NCI-H524 (cell line): ENCODE measurements around the gene DSN1.
A peak's percentile ranks its signal among the peaks of the same experiment; 100 is the strongest.

Experiments used
- DNase-seq, 2 experiments: peaks; one replicate each; lab custom pipeline; 2025; lab: John Stamatoyannopoulos, UW

Gene DSN1

GRCh38 chr20:36754656-36755222 is 18.8 kb downstream of the DSN1 start:
- peak; percentile 56 to 80 for DNase-seq

GRCh38 chr20:36752582-36752981 is 21.0 kb downstream of the DSN1 start:
- no peak for DNase-seq

- DNase-seq: peak; percentile 90 to 97
These were observed 27.5 kb downstream of the DSN1 start, which contains the start of gene NDRG3 for GRCh38 chr20:36745927-36746659. NDRG3 (minus strand) TSS chr20:36746090; CDS start chr20:36721735, 24,355 bp downstream.

- peak in 1 of 2 experiments; percentile 56 for DNase-seq
These were observed 28.2 kb downstream of the DSN1 start for GRCh38 chr20:36745234-36745926.

GRCh38 chr20:36744764-36745191 is 28.8 kb downstream of the DSN1 start:
- peak in 1 of 2 experiments; percentile 34 for DNase-seq

GRCh38 chr20:36744243-36744642 is 29.3 kb downstream of the DSN1 start:
- DNase-seq: no peak

GRCh38 chr20:36742558-36742957 is 31.0 kb downstream of the DSN1 start:
- DNase-seq: no peak

GRCh38 chr20:36741072-36741471 is 32.5 kb downstream of the DSN1 start:
- peak in 1 of 2 experiments; percentile 27 for DNase-seq

- no peak for DNase-seq
These were observed 36.4 kb downstream of the DSN1 start for GRCh38 chr20:36737183-36737499.

- peak in 1 of 2 experiments; percentile 24 for DNase-seq
These were observed 36.9 kb downstream of the DSN1 start for GRCh38 chr20:36736451-36737182.

- DNase-seq: no peak
These were observed 41.1 kb downstream of the DSN1 start for GRCh38 chr20:36732456-36732855.

- DNase-seq: peak in 1 of 2 experiments; percentile 18
These were observed 44.6 kb downstream of the DSN1 start for GRCh38 chr20:36728986-36729385.

GRCh38 chr20:36726168-36726567 is 47.4 kb downstream of the DSN1 start:
- no peak for DNase-seq

GRCh38 chr20:36720510-36720909 is 53.1 kb downstream of the DSN1 start:
- no peak for DNase-seq

GRCh38 chr20:36717657-36718056 is 55.9 kb downstream of the DSN1 start:
- DNase-seq: no peak

GRCh38 chr20:36717021-36717420 is 56.5 kb downstream of the DSN1 start:
- no peak for DNase-seq

- no peak for DNase-seq
These were observed 60.8 kb downstream of the DSN1 start for GRCh38 chr20:36712775-36713174.

GRCh38 chr20:36709126-36709525 is 64.4 kb downstream of the DSN1 start:
- DNase-seq: no peak

GRCh38 chr20:36703530-36703929 is 70.0 kb downstream of the DSN1 start:
- DNase-seq: no peak
